Measurements from ENCODE around the gene IRAK1. TPM values are rescaled to one million over a fixed set of nuclear protein-coding genes. Genes with fewer than 3 reads are reported as not detected.

Gene IRAK1
- total RNA-seq, 2 donors from 2014 or later = 47.2 to 58.6 TPM

DNA sequence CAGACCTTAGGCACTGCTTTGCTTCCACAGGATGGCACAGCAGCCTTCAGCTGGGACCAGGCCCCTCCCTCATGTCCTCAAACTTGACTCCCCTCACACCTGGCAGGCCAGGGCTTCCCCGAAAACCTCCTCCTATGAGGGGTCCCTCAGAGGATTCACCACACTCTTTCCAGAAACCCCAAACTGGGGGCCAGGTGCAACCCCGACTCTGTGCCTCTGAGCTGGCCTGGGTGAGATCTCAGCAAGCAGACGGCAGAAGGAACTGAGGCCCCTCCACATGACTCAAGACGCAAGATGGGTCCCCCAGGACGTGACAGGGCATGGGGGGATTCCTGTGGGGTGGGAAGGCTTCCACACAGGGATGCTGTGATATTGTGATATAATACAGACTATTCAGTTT, 54.3 kb downstream of the IRAK1 start:
- DNase-seq (no peak), ATAC-seq (no peak)
- intact Hi-C loops (cut with DNase I) = no loop called here

DNA sequence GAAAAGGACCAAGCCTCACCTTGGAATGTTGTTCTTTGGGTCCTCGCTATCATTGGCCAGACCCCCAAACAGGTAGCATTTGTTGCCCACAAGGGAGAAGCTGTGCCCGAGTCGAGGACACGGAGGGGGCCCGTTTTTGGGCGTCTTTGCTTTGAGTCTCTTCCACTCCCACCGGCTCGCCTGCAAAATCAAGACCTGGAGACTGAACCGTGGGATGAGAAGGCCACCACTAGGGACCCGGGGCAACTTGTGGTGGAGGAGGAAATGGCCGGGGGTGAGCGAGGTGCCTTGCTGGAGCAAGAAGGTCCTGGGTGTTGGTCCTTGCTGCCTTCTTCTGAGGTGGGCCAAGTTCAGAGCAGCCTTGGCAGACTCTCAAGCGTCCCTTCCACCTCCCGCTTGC, 55.6 kb downstream of the IRAK1 start:
- ATAC-seq (no peak), DNase-seq (no peak)
- intact Hi-C loops (cut with DNase I) = no loop called here

DNA sequence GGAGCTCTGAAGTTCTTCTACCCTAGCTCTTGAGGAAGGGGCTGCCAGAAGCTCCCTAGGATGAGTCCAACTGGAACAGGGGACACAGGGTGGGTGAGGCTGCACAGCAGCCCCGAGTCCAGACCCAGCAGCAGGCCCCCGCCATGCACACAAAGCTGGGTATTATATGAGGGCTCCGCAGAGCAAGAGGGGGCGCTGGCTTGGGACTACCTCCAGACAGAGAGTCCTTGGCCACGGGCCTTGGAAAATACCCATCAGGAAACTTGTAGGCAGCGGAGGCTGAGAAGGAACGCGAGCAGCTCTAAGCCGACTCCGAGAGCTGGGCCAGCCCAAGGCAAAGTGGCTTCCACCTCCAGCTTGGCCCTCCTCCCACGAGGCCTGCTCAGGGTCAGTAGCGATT, 56.2 kb downstream of the IRAK1 start:
- intact Hi-C loops (cut with DNase I) = no loop called here
- DNase-seq (no peak), ATAC-seq (no peak)

DNA sequence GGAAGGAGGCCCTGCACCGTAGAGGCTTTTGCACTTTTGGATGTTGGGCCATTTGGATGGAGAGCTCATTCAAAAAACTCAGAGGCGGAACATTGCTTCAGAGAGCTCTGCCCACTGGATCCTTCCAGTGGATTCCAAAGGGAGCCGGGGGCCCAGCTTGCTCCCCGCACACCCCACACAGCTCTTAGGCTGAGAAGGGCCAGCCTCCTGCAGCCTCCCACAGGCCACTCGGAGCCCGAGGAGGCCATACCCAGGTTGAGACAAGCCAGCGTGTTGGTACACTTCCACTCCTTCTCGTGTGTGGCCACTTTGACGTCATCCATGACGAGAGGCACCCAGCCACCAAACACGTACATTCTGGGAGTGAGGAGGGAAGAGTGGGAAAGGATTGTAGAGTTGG, 58.4 kb downstream of the IRAK1 start:
- DNase-seq (no peak), ATAC-seq (no peak)
- intact Hi-C loops (cut with DNase I) = no loop called here

DNA sequence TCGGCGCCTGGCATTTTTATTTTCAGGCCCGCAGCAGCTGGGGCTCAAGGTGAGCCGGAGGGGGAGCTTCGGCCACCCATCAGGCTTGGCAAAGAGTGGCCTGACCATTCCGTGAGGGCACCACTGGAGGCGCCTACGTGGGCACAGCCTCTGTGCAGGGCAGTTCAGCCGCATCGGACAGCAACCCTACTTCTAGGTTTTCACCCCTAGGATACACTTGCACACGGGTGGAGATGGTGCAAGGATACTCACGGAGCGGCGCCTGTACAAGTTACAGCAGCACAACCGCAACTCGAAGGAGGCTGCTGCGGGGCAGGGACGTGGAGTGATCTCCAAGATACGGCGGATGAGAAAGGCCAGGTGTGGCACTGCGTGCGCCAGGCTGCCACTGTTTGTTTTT, 58.9 kb downstream of the IRAK1 start:
- intact Hi-C loops (cut with DNase I) = no loop called here
- DNase-seq (no peak), ATAC-seq (no peak)

Small RNAs within 50 kb of the gene (microRNA-seq; reads per million reads assigned to microRNA genes)
- 0 reads per million in 2 donors for gene MIR3202-1
- 0 reads per million in 2 donors for gene MIR3202-2
- 0 reads per million in 2 donors for gene MIR718

Other genes with a start within 250 kb of the IRAK1 start
- gene SRPK3, start 238.9 kb downstream of the IRAK1 start, total RNA-seq = 10 to 100 TPM; 24.1 to 25.8 TPM
- 10 to 100 TPM; 56.4 to 68.4 TPM for gene IDH3G, start 225.5 kb downstream of the IRAK1 start, total RNA-seq
- gene SSR4, start 225.2 kb downstream of the IRAK1 start, total RNA-seq = 100 to 1,000 TPM; 180 to 183 TPM
- 1 to 10 TPM; 4.0 to 4.3 TPM for gene PDZD4, start 189.4 kb downstream of the IRAK1 start, total RNA-seq
- gene L1CAM, start 133.7 kb downstream of the IRAK1 start, total RNA-seq = 1 to 10 TPM; 4.3 to 9.2 TPM
- gene AVPR2, start 115.2 kb downstream of the IRAK1 start, total RNA-seq = 1 to 10 TPM; 3.7 to 3.8 TPM
- 10 to 100 TPM; 19.3 to 20.4 TPM for gene ARHGAP4, start 93.6 kb downstream of the IRAK1 start, total RNA-seq
- 10 to 100 TPM; 67.4 to 81.4 TPM for gene NAA10, start 84.9 kb downstream of the IRAK1 start, total RNA-seq
- gene RENBP, start 75.3 kb downstream of the IRAK1 start, total RNA-seq = 10 to 100 TPM; 14.7 to 14.8 TPM
- gene HCFC1, start 48.1 kb downstream of the IRAK1 start, total RNA-seq = 10 to 100 TPM; 30.4 to 35.7 TPM
- 1 to 10 TPM; 7.7 to 9.2 TPM for gene TMEM187, start 47.1 kb downstream of the IRAK1 start, total RNA-seq
- gene MECP2, start 77.8 kb upstream of the IRAK1 start, total RNA-seq = 10 to 100 TPM; 35.4 to 42.4 TPM
- not detected for gene OPN1LW, start 124.3 kb upstream of the IRAK1 start, total RNA-seq
- not detected for gene OPN1MW, start 162.7 kb upstream of the IRAK1 start, total RNA-seq
- not detected for gene OPN1MW2, start 199.9 kb upstream of the IRAK1 start, total RNA-seq
- gene OPN1MW3, start 237.7 kb upstream of the IRAK1 start, total RNA-seq = not detected